Middle frontal gyrus (tissue), 1 donor: ENCODE measurements around the gene ARHGEF26.

Experiments used
- DNase-seq: peaks from one replicate; pipeline ENCODE4 v3.0.0-alpha.2; 2015; ENCODE audit warnings: low spot score; ENCODE audit errors: extremely low spot score

The ARHGEF26 gene

DNA sequence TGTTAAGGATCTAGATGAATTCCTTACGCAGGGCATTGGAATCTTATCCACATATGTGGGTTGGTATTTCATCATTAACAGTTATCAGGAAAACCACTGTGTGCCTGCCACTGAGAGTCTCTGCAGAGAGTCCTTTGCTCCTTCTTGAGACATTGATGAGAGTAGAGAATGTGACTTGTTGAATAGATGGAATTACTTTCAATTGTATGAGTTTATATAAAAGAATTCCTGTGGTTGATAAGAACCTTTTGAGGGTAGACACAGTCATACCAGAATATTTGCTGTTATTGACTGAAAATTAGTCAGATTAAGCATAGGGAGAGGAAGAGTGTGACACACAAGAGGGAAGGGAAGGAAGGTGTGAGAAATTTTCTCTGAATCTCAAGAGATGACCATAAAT is 30.8 kb downstream of the ARHGEF26 start:
- no peak for DNase-seq

DNA sequence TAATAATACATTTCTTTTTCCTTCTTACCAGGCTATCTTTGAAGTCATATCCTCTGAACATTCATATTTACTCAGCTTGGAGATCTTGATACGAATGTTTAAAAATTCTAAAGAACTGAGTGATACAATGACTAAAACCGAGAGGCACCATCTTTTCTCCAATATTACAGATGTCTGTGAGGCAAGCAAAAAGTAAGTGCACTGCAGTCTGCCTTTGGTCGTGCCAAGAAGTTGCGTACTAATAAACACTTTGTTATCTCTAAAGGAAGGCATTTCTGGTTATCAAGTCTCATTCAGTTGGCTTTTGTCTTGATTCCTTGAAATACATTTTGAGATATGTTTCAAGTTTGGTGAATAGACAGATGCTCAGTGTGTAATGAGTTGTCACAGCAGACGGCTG is 31.6 kb downstream of the ARHGEF26 start:
- no peak for DNase-seq

DNA sequence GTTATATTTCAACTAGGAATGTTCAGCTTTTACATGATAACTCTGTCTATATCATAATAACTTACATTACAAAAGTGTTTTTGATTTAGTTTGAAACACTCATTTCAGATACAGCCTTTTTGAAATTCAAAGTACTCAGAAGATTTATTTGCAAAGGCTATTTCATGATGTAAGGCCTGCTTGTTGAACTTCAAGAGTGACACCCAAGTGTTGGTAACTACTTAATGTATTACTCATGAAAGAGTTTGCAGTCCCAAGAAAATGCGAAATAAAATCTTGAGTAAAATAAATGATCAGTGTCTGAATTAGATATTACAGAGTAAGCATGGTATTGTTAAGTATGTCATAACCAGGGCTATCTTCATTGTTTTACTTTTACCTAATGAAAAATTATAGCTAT is 35.3 kb downstream of the ARHGEF26 start:
- DNase-seq, result no peak

DNA sequence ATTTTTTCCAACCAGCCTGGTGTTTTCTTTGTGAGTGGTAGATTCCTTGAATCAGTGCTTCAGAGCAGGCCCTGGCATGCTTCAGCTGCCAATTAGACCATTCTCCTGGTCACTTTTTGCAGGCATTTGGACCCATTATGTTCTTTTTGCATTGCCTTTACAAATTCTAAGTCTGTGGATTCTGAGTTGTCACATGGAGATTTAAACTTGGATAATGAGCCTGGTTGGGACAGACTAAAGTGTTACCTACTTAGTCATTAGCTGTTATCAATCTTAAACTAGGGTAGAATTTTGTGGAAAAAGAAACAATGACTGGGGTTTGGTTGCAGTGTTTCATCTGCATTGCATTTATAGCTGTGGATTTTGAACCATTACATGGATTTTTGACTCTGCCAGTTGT is 40.6 kb downstream of the ARHGEF26 start:
- no peak for DNase-seq

DNA sequence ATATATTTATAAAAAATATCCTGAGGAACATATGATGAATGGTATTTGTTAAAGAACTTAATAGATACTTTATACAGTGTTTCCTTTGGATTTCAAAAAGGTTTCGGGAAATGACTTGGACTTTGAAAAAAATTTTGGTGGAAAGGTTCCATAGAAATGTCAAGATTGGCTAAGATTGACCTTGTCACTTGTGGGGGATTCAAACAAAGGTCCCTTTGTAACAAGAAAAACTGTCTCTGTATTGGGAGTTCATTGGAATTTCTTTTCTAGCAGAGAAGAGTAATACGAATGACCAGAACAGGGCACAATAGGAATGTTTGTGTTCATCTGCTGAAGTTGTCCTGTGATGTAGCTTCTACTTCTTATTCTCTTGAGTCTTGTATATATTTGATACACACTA is 43.2 kb downstream of the ARHGEF26 start:
- DNase-seq, result no peak

DNA sequence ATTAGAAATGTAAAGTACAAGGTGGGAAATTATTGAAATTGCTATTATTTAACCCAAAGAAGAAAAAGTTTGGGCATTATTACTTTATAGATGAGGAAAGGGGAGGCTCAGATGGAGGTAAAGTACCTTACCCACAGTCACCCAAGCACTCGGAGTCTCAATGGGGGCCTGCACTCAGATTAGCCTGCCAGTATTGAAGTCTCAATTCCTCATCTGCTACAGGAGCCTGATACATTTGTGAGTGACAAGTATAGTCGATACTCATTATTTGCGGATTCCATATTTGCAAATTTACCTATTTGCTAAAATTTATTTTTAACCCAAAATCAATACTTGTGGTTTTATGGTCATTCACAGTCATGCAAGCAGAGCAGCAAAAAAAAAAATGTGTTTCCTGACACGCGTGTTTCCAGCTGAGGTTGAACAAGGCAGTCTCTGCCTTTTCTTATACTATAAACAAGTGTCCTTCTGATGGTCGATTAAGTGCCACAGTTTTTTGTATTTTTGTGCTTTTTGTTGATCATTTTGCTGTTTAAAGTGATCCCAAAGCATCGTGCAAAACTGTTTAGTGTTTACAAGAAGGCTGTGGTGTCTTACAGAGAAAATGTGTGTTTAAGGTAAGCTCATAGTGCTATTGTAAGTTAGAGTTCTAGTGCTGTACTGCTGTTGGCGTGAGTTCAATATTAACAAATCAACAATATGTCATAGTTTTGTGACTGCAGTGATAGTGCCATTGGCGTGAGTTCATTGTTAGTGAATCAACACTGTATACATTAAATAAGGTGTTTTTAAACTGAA is 48.0 kb downstream of the ARHGEF26 start:
- no peak for DNase-seq

DNA sequence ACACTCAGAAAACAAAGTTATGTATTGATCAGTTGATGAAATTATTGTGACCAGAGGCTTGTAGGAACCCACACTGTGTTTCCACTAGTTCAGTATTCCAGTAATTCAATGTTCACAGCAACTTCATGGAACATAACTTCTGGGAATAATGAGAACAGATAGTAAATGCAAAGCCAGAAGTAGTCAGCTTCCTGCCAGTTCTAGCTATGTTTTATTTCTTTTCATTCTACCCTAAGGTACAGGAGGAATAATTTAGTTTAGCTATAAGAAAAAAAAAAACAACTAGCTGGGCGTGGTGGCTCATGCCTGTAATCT is 48.6 kb downstream of the ARHGEF26 start:
- DNase-seq, result no peak

DNA sequence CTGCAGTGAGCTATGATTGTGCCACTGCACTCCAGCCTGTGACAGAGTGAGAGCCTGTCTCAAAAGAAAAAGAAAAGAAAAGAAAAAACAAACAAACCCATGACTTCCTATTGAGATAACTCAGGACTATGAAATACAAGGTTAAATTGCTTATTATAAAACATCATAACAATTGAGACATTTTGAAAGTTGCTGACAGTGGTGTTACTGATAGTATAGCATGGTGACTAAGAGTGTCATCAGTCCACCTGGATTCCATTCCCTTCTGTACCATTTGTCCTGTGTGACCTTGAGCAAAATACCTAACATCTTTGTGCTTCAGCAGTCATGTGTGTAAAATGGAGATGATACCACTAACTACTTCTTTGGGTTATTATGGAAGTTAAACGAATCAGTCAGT is 49.1 kb downstream of the ARHGEF26 start:
- no peak for DNase-seq

DNA sequence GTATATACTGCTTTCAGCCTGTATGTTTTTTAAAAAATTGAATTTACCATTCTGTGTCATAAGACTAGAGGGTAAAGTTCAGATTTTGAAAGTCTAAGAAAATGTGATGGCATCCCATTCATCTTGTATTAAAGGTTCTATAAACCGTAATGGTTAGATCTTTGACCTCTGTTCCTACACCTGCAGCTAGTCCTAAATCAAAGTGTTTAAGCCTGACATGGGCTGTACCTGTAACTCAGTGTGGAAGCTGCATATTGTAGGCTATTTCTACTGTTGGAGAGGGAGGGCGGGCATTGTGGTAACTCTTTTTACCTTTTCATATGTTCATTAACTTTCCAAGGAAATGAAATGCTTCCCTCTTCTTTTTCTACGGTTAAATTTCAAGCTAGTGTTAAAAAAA is 53.9 kb downstream of the ARHGEF26 start:
- DNase-seq, result no peak

DNA sequence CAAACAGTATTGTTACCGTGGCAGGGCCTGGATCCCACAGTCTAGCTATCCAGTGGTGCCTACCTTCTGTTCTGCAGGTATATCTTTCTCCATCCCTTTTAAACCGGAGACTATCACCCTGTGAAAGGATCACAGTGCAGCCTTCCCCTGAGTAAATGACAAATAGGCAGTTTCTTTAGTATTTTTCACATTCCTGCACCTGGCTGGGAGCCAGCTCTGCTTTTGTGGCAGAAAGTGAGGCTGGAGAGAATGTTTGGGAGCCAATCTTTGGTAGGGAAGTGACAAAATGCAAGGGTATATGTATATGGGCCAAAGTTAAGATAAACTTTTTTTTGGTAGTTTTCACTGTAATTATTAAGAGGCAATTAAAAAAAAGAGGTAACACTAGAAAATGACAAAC is 54.8 kb downstream of the ARHGEF26 start:
- DNase-seq, result no peak

DNA sequence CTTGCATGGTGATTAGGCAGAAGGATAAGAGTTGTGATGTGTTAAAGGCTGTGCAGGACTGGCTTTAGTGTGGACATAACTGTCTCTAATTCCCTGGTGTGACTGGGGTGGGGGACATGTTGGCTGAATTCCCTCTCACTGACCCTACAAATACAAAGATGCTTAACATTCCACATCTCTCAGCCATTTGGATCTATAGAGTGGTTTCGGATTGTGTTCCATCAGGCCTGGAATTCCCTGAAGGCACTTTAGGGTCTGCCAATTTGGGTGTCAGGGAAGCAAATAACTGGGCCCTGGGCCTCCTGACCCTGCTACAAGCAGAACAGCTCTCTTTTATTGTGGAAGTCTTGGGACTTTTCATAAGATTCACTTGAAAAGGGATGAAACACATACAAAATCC is 56.2 kb downstream of the ARHGEF26 start:
- DNase-seq, result no peak

DNA sequence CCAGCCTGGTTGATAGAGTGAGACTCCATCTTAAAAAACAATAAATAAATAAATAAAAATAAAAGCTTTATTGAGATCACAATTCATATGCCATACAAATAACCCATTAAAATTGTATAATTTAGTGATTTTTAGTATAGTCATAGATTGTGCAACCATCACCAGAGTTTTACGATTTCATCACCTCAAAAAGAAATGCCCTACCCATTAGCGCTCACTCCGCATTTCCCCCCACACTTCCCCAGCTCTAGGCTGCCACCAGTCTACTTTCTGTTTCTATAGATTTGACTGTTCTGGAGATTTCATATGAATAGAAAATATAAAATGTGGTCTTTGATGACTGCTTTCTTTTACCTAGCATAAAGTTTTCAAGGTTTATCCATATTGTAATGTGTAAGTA is 57.0 kb downstream of the ARHGEF26 start:
- DNase-seq, result no peak

DNA sequence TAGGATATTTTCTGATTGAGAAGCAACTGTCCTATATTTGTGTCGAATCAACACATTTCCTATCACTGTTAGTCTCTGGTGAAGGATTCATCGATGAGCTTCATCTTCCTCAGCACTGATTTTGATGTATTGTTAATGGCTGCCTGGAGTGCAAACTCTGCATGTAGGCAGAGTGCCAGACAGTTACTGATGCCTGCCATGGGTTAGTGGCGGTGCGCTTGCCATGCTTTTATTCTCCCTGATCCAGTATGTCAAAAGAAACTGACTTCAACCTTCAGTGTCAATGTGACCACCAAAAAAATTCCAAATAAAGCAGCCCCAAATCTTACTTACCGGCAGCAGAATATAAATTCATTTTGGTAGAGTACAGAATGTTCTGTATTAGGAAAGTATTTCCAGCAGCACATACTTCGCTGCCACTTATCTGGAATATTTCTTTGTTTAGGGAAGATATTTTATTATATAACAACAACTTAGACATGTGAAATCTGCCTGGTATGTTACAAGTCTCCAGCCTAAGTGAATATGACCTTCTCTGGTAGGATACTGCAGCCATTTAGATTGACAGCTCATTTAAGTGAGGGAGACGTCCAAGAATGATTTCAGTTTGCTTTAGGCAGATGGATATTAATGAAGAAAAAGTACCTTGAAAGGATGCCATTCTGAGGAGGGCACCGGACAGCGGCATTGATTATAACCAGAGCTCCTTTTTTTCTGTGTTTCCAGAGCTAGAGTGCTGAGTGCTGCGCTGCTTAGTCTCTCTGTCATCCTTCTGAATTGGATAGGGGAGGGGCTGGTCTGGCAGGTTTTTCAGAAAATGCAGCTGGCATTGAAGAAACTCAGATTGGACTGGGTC is 59.9 kb downstream of the ARHGEF26 start:
- DNase-seq, result no peak

DNA sequence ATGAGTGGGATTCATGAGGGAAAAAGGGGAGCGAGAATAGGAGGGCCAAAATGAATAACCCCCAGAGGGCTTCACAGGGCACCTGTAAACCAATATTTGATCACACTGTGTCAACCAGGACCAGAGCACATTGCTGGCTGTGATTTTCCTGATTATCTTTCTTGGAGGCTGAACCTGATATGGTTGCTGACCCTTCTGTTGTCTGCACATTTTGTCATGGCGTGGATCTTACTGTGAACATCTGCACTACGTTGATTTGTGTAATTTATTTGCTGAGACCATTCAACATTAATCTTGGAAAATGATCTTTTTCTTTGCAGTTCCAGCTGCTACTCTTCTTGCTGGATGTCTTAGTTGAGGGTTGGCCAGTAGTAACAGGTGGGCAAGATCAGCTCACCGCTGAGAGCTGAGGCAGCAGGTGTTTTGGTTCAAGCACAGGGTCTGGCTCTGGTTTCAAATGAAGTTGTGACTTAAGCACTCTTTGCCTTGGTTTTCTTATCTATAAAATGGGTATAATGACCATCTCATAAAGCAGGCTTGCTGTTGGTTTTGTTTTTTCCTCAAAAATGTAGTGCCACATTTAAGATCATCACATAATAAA is 61.2 kb downstream of the ARHGEF26 start:
- no peak for DNase-seq

DNA sequence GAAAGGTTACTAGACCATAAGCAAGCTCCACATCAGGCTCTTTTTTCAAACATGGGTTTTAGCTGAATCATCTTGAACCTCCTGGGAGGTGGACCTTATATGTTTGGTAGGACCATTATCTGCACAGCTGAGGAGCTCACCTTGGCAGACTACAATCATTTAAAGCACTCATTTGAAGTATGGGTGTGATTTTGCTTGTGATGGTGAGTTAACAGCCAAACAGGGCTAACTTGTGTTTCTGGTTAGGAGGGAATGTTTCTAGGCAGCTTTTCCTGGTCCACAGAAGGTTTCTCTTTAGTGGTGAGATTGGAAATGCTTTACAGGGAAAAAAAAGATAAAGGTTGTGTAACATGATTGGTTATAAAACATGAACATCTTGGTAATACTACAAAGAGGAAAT is 61.8 kb downstream of the ARHGEF26 start:
- no peak for DNase-seq

DNA sequence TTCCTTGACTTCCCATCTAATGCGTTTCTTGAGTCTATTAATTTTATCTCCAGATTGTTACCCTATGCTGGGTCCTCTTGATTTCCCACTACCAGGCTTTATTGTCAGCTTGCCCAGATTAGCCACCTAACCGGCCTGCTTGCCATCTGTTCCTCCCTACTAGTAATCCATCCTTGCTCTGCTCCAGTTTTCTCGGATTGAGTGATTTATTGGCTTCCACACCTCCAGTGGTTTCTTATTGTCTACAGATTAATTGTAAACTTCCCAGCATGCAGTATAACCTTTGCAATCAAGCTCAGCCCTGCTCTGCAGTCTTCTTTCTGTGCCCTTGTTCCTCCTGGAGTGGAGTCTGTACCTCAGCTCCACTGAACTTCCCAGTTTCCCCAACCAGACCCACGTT is 63.4 kb downstream of the ARHGEF26 start:
- DNase-seq, result no peak

DNA sequence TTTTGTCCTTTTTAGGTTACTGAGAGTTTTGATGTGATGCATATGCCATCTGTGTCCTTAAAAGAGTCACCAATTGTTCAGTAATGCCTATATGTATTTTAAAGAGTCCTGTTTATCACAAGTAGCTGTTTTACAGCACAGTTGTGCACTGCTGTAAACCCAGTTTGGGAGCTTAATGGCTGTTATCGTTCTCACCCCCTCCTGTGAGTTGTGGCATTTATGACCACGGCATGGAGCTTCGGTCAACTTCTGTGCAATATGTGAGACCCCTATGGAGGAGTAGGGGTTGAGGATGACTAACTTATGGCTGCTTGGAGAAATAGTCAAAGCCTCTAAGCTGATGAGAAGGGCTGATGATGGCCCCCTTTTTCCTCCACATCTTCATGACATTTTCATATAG is 67.2 kb downstream of the ARHGEF26 start:
- DNase-seq, result no peak

DNA sequence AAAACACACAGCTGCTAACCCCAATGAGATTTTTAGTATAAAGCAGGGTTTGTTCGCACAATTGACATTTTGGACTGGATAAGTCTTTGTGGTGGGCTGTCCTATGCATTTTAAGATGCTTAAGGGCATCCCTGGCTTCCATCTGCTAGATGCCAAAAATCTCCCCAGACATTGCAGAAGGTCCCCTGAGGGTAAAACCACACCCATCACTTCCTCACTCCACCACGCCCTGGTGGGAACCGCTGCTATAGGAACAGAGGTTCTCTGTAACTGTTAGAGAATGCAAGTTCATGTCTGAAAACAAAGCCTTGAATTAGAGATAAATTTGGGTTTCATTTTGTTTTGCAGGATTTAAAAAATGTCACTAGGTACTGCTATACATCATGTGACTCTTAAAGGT is 67.7 kb downstream of the ARHGEF26 start:
- DNase-seq, result no peak

DNA sequence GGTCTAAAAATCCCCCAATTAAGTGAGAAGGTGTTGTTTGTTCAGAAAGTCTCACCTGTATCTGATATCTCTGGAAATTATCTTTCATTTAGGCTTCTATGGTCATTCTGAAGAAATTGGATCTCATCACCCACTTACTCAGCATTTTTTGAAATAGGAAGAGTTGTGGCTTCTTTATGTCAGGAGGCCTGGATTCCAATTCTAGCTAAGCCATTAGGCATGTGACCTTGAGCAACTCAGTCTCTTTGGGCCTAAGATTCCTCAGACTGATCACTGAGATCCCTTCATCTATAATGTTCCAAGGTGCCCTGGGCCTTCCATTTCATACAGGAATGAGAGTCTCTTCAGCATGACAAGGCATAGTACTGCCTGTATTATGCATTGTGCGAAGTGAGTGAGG is 70.3 kb downstream of the ARHGEF26 start:
- no peak for DNase-seq

DNA sequence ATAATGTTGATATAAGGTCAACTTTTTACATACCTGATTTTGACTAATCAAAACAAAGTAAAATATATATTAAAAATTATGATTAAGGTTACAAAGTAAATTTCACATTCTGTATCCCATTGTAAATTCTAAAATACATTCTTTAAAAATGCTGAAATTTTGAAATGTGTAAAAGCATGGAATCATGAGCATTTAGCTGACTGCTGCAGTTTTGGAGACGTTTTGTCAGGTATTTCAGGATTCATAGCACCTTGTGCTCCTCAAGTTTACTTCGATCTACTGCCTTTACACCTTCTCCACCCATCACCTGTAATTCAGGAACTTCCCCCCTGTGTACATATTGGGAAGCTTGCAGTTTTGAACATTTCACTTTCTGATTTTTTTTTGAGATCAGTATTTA is 71.0 kb downstream of the ARHGEF26 start:
- DNase-seq, result no peak

DNA sequence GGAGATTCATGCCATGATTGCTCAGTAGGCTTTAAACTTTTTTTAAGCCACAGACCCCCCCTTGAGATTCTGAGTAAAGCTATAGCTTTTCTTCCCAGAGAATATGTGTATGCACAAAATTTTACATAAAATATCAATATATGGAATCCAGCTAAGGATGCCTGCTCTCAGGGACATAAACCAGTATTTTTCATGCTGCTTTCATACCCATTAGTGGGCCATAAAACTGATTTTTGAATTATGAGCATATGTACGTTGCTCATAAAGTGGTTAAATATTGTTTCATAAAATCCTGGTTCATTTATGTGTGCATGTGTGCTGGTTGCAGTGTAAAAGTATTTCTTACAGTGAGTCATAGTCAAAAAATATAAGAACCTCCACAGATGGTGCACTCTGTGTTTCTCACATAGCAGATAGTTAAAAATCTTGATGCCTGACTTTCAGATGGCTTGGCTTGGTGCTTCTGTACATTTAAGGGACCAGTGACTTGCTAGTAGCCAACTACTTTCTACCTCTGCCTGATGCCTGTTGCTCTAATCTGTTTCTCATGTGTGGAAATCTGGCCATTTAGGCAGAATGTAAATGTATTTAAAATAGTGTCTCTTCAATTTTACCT is 71.9 kb downstream of the ARHGEF26 start:
- DNase-seq, result no peak

DNA sequence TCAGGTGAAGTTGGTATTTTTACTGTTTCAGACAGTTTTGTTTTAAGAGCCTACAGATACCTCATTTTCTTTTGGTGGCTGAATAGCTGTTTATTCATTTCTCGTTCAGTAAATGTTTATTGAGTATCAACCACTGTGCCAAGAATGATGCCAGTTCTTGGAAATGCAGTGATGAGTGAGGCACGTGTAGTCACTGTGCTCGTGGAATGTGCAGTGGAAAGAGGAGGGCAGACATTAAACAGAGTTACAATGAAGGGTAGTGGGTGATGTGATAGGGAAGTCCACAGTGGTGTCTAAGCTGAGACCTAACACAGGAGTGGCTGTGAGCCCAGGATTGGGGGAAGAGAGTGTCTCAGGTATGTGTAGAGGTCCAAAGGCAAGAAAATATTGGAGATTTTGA is 73.7 kb downstream of the ARHGEF26 start:
- DNase-seq, result no peak
